ENCODE measurements around the gene MBD3L3.
"Not testable (repeated sequence)": the region's sequence is repeated elsewhere in the genome, so short reads cannot be mapped to it uniquely, and the experiment has no call there.

DNA sequence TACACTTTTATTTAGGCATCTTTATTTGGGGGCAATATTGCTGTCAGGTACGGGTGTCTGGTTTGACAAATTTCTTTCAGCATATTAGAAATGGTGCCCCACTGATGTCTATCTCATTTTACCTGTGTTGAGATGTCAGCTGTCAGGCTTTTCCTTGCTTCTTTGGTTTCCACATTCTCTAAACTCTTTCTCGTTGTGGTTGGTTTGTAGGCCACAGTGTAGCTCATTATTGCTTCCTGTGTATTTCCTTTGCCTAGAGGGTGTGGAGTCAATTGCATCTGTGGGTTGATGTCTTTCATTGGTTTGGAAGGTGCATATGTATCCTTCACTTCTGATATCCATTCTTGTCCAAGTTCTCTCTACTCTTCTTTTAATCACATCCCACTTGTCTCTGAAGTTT is 1.5 kb upstream of the MBD3L3 start:
- not testable (repeated sequence) for TF ChIP-seq EZH2 (IDR thresholded peaks at IDR 0.05; ENCODE audit: borderline replicate concordance, low read depth, low read length, poor library complexity, severe bottlenecking); CTCF (conservative IDR thresholded peaks at IDR 0.05; ENCODE audit: low read depth, low read length)

All from A673 (cell line).